GM12865 (cell line): ENCODE results near the gene ARFGEF3.
"Not testable (repeated sequence)": the region's sequence is repeated elsewhere in the genome, so short reads cannot be mapped to it uniquely, and the experiment has no call there.

Experiments
- DNase-seq: peaks from one replicate; pipeline ENCODE4 v3.0.0; 2010; ENCODE audit warnings: low read depth
- H3K4me3 ChIP-seq: 2 replicates; pipeline ENCODE4 v1.5.1; 2011; ENCODE audit warnings: mild to moderate bottlenecking, low read depth, low read length, control low read depth
- CTCF ChIP-seq: IDR thresholded peaks from 2 replicates; pipeline ENCODE4 v1.5.1; 2011; ENCODE audit warnings: low read length, control low read depth, low read depth, inconsistent platforms; ENCODE audit not compliant: insufficient read depth; ENCODE audit errors: missing control alignments

Gene ARFGEF3

GRCh38 chr6:138117376-138117914, 44.3 kb upstream of the ARFGEF3 start:
- DNase-seq, result no peak
- no peak for TF ChIP-seq CTCF
- no peak overlapping the region for H3K4me3 ChIP-seq

DNA sequence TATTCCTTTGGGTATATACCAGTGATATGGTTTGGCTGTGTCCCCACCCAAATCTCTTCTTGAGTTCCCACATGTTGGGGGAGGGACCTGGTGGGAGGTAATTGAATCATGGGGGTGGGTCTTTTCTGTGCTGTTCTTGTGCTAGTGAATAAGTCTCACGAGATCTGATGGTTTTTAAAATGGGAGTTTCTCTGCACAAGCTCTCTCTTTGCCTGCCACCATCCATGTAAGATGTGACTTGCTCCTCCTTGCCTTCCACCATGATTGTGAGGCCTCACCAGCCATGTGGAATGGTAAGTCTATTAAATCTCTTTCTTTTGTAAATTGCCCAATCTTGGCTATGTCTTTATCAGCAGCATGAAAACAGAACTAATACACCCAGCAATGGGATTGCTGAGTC, 42.5 kb upstream of the ARFGEF3 start:
- not testable (repeated sequence) for DNase-seq, H3K4me3 ChIP-seq

DNA sequence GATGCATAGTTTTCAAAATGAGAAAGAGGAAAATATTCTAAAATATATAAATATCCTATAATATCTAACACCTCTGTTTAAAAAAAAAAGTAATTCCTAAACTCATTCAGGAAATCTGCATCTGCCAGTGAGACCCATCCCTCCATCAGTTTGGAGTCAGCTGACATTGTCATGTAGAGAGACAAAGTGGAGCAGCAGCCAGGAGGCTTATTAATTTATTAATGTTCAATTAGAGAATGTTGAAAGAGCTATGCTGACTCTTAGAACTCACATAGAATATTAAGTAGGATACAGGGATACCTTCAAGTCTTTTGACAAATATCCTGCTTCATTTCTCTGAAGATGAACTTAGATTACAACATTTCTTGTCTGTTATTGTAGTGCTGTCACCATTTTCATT, 41.8 kb upstream of the ARFGEF3 start:
- TF ChIP-seq CTCF, result no peak
- H3K4me3 ChIP-seq, result no peak overlapping the region
- DNase-seq, result no peak

DNA sequence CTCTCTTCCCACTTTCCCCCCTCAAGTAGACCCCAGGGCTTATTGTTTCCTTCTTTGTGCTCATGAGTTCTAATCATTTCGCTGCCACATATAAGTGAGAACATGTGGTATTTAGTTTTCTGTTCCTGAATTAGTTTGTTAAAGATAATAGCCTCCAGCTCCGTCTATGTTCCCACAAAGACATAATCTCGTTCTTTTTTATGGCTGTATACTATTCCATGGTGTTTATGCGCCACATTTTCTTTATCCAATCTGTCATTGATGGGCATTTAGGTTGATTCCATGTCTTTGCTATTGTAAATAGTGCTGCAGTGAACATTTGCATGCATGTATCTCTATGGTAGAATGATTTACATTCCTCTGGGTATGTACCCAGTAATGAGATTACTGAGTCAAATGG, 37.6 kb upstream of the ARFGEF3 start:
- H3K4me3 ChIP-seq, result no peak overlapping the region
- DNase-seq, result no peak
- no peak for TF ChIP-seq CTCF

- TF ChIP-seq CTCF, result no peak
- DNase-seq, result no peak
- no peak overlapping the region for H3K4me3 ChIP-seq
Observed at GRCh38 chr6:138128096-138128495, 33.6 kb upstream of the ARFGEF3 start.

DNA sequence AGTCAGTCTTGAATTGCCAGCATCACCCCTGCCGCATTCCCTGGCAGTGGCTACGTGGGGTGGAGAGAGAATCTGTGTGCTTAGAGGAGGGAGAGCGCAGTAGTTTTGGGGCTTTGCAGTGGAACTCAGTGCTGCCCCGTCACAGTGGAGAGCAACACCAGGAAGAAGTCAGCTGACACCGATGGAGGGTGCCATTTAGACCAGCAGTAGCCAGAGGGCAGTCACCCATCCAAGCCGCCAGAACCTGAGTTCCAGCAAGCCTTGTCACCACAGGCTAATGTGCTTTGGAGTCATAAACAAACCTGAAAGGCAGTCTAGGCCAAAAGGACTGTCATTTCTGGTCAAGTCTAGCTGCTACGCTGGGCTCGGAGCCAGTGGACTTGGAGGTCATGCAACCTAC, 32.5 kb upstream of the ARFGEF3 start:
- H3K4me3 ChIP-seq, result no peak overlapping the region
- DNase-seq, result no peak
- no peak for TF ChIP-seq CTCF

DNA sequence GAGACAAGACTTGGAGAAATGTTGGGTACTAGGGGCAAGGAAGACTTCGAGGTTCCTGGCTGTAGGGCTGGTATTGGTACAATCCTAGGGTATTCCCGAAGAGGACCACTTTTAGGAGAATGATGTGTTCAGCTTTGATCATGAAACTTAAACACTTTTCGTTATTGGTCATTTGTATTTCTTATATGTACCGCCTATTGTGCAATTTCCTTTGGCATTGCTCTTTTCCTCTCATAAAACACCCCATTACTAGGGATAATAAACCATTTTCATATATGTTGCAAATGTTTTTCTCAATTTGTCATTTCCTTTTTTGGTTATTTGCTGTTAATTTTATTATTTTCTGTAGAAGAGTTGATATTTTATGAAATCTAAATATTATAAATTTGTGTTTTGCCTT, 18.9 kb upstream of the ARFGEF3 start:
- no peak for TF ChIP-seq CTCF
- no peak for DNase-seq

More for the DNA sequence above, 18.9 kb upstream of the ARFGEF3 start:
- H3K4me3 ChIP-seq, result no peak overlapping the region
